ENCODE results near the gene ERO1A. TPM values are rescaled to one million over a fixed set of nuclear protein-coding genes. Genes with fewer than 3 reads are reported as not detected.

Gene ERO1A
- total and polyA plus RNA-seq, 9 of the 15 experiments (the other 6 are each of a cell fraction or from before 2014, with no cell fraction given) = 11.0 to 46.2 (median 27.6) TPM

- Histone ChIP-seq H4K20me1 (replicated peaks; ENCODE audit: control insufficient read depth, insufficient read depth, low read length) (no peaks in the 10 kb centered on the region), H3K4me2 (ENCODE audit: insufficient read depth, low read length) (no peak overlapping the region), H3K36me3 (ENCODE audit: control insufficient read depth, insufficient read depth, low read length) (no peaks in the 10 kb centered on the region), H3K9me3 (replicated peaks; ENCODE audit: control insufficient read depth, insufficient read depth, low read depth, low read length) (no peaks in the 10 kb centered on the region), H3K4me1 (replicated peaks in 1 of 2; ENCODE audit: control insufficient read depth in 2 of 2, insufficient read depth in 2 of 2, low read length in 2 of 2) (no peaks in the 10 kb centered on the region), H3K27ac (ENCODE audit: extremely low read depth, low read depth, low read length) (no peak overlapping the region), H3K9me1 (ENCODE audit: control insufficient read depth, insufficient read depth, low read length) (no peaks in the 10 kb centered on the region), H3K9ac (ENCODE audit: insufficient read depth in 1 of 2, low read depth in 2 of 2, low read length in 2 of 2) (no peak overlapping the region), H2AFZ (ENCODE audit: low read depth, low read length) (no peak overlapping the region), H3K79me2 (ENCODE audit: control insufficient read depth, insufficient read depth, low read length) (no peaks in the 10 kb centered on the region), H3K27me3 (ENCODE audit: control insufficient read depth in 2 of 2, insufficient read depth in 2 of 2, low read length in 2 of 2) (no peaks in the 10 kb centered on the region), H3K4me3 (no peak overlapping the region)
- in situ Hi-C loops (cut with MboI) (no loop called here), intact Hi-C loops (cut with micrococcal nuclease) (loop anchor here (10.0 kb wide), 2 partner anchors 218 to 358 kb away; no protein-coding TSS in a partner anchor)
- DNase-seq (ENCODE audit: extremely low read depth in 1 of 4, low spot score in 3 of 4) (no peak), FAIRE-seq (no peak), ATAC-seq (no peak)
- TF ChIP-seq, protein P1, sequence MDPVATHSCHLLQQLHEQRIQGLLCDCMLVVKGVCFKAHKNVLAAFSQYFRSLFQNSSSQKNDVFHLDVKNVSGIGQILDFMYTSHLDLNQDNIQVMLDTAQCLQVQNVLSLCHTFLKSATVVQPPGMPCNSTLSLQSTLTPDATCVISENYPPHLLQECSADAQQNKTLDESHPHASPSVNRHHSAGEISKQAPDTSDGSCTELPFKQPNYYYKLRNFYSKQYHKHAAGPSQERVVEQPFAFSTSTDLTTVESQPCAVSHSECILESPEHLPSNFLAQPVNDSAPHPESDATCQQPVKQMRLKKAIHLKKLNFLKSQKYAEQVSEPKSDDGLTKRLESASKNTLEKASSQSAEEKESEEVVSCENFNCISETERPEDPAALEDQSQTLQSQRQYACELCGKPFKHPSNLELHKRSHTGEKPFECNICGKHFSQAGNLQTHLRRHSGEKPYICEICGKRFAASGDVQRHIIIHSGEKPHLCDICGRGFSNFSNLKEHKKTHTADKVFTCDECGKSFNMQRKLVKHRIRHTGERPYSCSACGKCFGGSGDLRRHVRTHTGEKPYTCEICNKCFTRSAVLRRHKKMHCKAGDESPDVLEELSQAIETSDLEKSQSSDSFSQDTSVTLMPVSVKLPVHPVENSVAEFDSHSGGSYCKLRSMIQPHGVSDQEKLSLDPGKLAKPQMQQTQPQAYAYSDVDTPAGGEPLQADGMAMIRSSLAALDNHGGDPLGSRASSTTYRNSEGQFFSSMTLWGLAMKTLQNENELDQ (CRISPR knock-in tag; IDR thresholded peaks at IDR 0.05; ENCODE audit: borderline replicate concordance) = no peak
- TF ChIP-seq, protein P2, sequence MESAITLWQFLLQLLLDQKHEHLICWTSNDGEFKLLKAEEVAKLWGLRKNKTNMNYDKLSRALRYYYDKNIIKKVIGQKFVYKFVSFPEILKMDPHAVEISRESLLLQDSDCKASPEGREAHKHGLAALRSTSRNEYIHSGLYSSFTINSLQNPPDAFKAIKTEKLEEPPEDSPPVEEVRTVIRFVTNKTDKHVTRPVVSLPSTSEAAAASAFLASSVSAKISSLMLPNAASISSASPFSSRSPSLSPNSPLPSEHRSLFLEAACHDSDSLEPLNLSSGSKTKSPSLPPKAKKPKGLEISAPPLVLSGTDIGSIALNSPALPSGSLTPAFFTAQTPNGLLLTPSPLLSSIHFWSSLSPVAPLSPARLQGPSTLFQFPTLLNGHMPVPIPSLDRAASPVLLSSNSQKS (CRISPR knock-in tag; IDR thresholded peaks at IDR 0.05) = no peak
- TF ChIP-seq, protein P3, sequence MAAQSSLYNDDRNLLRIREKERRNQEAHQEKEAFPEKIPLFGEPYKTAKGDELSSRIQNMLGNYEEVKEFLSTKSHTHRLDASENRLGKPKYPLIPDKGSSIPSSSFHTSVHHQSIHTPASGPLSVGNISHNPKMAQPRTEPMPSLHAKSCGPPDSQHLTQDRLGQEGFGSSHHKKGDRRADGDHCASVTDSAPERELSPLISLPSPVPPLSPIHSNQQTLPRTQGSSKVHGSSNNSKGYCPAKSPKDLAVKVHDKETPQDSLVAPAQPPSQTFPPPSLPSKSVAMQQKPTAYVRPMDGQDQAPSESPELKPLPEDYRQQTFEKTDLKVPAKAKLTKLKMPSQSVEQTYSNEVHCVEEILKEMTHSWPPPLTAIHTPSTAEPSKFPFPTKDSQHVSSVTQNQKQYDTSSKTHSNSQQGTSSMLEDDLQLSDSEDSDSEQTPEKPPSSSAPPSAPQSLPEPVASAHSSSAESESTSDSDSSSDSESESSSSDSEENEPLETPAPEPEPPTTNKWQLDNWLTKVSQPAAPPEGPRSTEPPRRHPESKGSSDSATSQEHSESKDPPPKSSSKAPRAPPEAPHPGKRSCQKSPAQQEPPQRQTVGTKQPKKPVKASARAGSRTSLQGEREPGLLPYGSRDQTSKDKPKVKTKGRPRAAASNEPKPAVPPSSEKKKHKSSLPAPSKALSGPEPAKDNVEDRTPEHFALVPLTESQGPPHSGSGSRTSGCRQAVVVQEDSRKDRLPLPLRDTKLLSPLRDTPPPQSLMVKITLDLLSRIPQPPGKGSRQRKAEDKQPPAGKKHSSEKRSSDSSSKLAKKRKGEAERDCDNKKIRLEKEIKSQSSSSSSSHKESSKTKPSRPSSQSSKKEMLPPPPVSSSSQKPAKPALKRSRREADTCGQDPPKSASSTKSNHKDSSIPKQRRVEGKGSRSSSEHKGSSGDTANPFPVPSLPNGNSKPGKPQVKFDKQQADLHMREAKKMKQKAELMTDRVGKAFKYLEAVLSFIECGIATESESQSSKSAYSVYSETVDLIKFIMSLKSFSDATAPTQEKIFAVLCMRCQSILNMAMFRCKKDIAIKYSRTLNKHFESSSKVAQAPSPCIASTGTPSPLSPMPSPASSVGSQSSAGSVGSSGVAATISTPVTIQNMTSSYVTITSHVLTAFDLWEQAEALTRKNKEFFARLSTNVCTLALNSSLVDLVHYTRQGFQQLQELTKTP (IDR thresholded peaks at IDR 0.05; ENCODE audit: low read depth in 1 of 2, partially characterized antibody in 2 of 2) = no peak
- no peak for TF ChIP-seq HLTF (IDR thresholded peaks at IDR 0.05)
- no peak for TF ChIP-seq ZNF551 (CRISPR knock-in tag; IDR thresholded peaks at IDR 0.05)
- TF ChIP-seq ARID3A (IDR thresholded peaks at IDR 0.05; ENCODE audit: borderline replicate concordance, low read depth, low read length) = no peak
- TF ChIP-seq ZNF589 (CRISPR knock-in tag; IDR thresholded peaks at IDR 0.05; ENCODE audit: low read depth) = no peak
- no peak for TF ChIP-seq ZNF354B (CRISPR knock-in tag; IDR thresholded peaks at IDR 0.05)
- TF ChIP-seq, protein P4, sequence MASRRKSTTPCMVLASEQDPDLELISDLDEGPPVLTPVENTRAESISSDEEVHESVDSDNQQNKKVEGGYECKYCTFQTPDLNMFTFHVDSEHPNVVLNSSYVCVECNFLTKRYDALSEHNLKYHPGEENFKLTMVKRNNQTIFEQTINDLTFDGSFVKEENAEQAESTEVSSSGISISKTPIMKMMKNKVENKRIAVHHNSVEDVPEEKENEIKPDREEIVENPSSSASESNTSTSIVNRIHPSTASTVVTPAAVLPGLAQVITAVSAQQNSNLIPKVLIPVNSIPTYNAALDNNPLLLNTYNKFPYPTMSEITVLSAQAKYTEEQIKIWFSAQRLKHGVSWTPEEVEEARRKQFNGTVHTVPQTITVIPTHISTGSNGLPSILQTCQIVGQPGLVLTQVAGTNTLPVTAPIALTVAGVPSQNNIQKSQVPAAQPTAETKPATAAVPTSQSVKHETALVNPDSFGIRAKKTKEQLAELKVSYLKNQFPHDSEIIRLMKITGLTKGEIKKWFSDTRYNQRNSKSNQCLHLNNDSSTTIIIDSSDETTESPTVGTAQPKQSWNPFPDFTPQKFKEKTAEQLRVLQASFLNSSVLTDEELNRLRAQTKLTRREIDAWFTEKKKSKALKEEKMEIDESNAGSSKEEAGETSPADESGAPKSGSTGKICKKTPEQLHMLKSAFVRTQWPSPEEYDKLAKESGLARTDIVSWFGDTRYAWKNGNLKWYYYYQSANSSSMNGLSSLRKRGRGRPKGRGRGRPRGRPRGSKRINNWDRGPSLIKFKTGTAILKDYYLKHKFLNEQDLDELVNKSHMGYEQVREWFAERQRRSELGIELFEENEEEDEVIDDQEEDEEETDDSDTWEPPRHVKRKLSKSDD (conservative IDR thresholded peaks at IDR 0.05; ENCODE audit: low read length) = no peak
- ChIA-PET CTCF (ENCODE audit: low intra/inter-chr PET ratio) (no interaction called here), POLR2A (no interaction called here)
- WGBS (ENCODE audit: insufficient coverage, low coverage, missing lambda C conversion rate) = 0% methylated on average over 1 of the region's 1 CpG
- no TSS peak for BruUV-seq (replicated peaks)
Observed at GRCh38 chr14:52607061-52607460, 88.3 kb downstream of the ERO1A start.

Measured in K562 (cell line).